Natural killer cell (primary cell): ENCODE measurements around the gene ELAVL2. TPM values are rescaled to one million over a fixed set of nuclear protein-coding genes. Genes with fewer than 3 reads are reported as not detected.

Experiments
- ATAC-seq, 3 donors: fragments of 150-1000 bp in 2 of 3; fragments of 200-7000 bp in 1 of 3; cut with Tn5 transposase; 1 replicate in 1 of 3; 2 replicates in 2 of 3; pipeline ENCODE4 v1.10.0; 2021; ENCODE audit warnings: mild to moderate bottlenecking in 2 of 3, moderate library complexity in 2 of 3
- DNase-seq, 2 donors: peaks; one replicate each; pipeline versions ENCODE4 v3.0.0 to v3.0.0-alpha.2; 2013 to 2021; ENCODE audit warnings: mixed read lengths in 1 of 2
- H3K27ac ChIP-seq: one replicate; pipeline ENCODE4 v1.5.1; 2013; ENCODE audit warnings: mild to moderate bottlenecking, low read length
- H3K27me3 ChIP-seq: one replicate; pipeline ENCODE4 v1.6.1; 2013; ENCODE audit warnings: low read length; ENCODE audit not compliant: control insufficient read depth, insufficient read depth
- H3K36me3 ChIP-seq: one replicate; pipeline ENCODE4 v1.6.1; 2013; ENCODE audit warnings: low read length; ENCODE audit not compliant: control insufficient read depth, insufficient read depth
- H3K4me1 ChIP-seq: one replicate; pipeline ENCODE4 v1.6.1; 2013; ENCODE audit warnings: low read length; ENCODE audit not compliant: control insufficient read depth, insufficient read depth
- H3K4me3 ChIP-seq: one replicate; pipeline ENCODE4 v1.5.1; 2013; ENCODE audit warnings: low read length
- H3K9me3 ChIP-seq: one replicate; pipeline ENCODE4 v1.6.1; 2013; ENCODE audit warnings: low read length; ENCODE audit not compliant: control insufficient read depth, insufficient read depth
- H3K27ac Mint-ChIP-seq, 2 donors: one replicate each; pipeline ENCODE4 v1.8.0; 2022; ENCODE audit warnings: mild to moderate bottlenecking in 2 of 2, mixed read lengths in 2 of 2, moderate library complexity in 1 of 2
- H3K27me3 Mint-ChIP-seq, 2 donors: one replicate each; pipeline ENCODE4 v1.8.0; 2022; ENCODE audit warnings: low read depth in 2 of 2, mixed read lengths in 2 of 2
- H3K36me3 Mint-ChIP-seq: one replicate; pipeline ENCODE4 v1.8.0; 2022; ENCODE audit warnings: mixed read lengths
- H3K4me1 Mint-ChIP-seq, 2 donors: one replicate each; pipeline ENCODE4 v1.8.0; 2022; ENCODE audit warnings: mixed read lengths in 2 of 2
- H3K4me3 Mint-ChIP-seq: one replicate; pipeline ENCODE4 v1.8.0; 2022; ENCODE audit warnings: mild to moderate bottlenecking, moderate library complexity, mixed read lengths
- H3K9me3 Mint-ChIP-seq, 2 donors: one replicate each; pipeline ENCODE4 v1.8.0; 2022; ENCODE audit warnings: mixed read lengths in 2 of 2
- CTCF ChIP-seq: fragments of 200-600 bp; IDR thresholded peaks from one replicate; pipeline ENCODE4 v1.8.0; 2022; ENCODE audit warnings: antibody characterized with exemption
- WGBS: methylation state at CpG from one replicate; pipeline ENCODE4 v1.1.7; 2013; ENCODE audit warnings: missing lambda C conversion rate; ENCODE audit not compliant: insufficient coverage; 5-methylcytosine and 5-hydroxymethylcytosine counted together
- intact Hi-C: fragments of 100-400 bp; cut with micrococcal nuclease; formaldehyde crosslinking; loops from one replicate; pipeline ENCODE4 v1.14.2; 2022
- total RNA-seq, 4 donors: library from RNA; stranded (reverse); fragments of 120-200 nt in 1 of 4; gene quantifications; one replicate each; pipeline versions ENCODE4 v1.2.3 to v1.2.4, GENCODE V29; 2013 to 2022

Gene ELAVL2
- total RNA-seq, 3 donors from 2014 or later (not counting 1 experiment from before 2014, with no cell fraction given) = not detected

GRCh38 chr9:23842565-23843129 is 16.6 kb upstream of the ELAVL2 start:
- no peak overlapping the region for H3K4me3 Mint-ChIP-seq
- Histone ChIP-seq H3K27ac (no peak overlapping the region), H3K36me3 (no peaks in the 10 kb centered on the region), H3K27me3 (no peaks in the 10 kb centered on the region), H3K4me3 (no peak overlapping the region), H3K4me1 (no peaks in the 10 kb centered on the region), H3K9me3 (no peaks in the 10 kb centered on the region)
- H3K36me3 Mint-ChIP-seq = no peaks in the 10 kb centered on the region
- no peak overlapping the region for H3K27ac Mint-ChIP-seq
- DNase-seq (no peak), ATAC-seq (no peak)
- no peaks in the 10 kb centered on the region for H3K27me3 Mint-ChIP-seq
- no peaks in the 10 kb centered on the region for H3K4me1 Mint-ChIP-seq
- intact Hi-C loops = no loop called here
- 80% methylated on average over 1 of the region's 1 CpG for WGBS
- no peak for TF ChIP-seq CTCF
- H3K9me3 Mint-ChIP-seq = peaks cover 3 to 7% of the 10 kb centered on the region in 2 donors

- H3K4me3 ChIP-seq = no peak overlapping the region
- H3K36me3 ChIP-seq = no peaks in the 10 kb centered on the region
- no peaks in the 10 kb centered on the region for H3K27me3 ChIP-seq
- H3K9me3 Mint-ChIP-seq = peaks cover 6 to 14% of the 10 kb centered on the region in 2 donors
- intact Hi-C loops = no loop called here
- no peaks in the 10 kb centered on the region for H3K4me1 ChIP-seq
- TF ChIP-seq CTCF = no peak
- H3K36me3 Mint-ChIP-seq = no peaks in the 10 kb centered on the region
- no peaks in the 10 kb centered on the region for H3K27me3 Mint-ChIP-seq
- no peak overlapping the region for H3K27ac ChIP-seq
- no CpG with 5 or more reads among the region's 2 CpGs for WGBS
- no peak for DNase-seq
- H3K4me1 Mint-ChIP-seq = no peaks in the 10 kb centered on the region
- no peak overlapping the region for H3K27ac Mint-ChIP-seq
- no peak overlapping the region for H3K4me3 Mint-ChIP-seq
- ATAC-seq = no peak
- H3K9me3 ChIP-seq = no peaks in the 10 kb centered on the region
These were observed 15.3 kb upstream of the ELAVL2 start for GRCh38 chr9:23841304-23841703.

- no peak for ATAC-seq
- no peaks in the 10 kb centered on the region for H3K27me3 Mint-ChIP-seq
- TF ChIP-seq CTCF = no peak
- Histone ChIP-seq H3K27ac (no peak overlapping the region), H3K27me3 (peaks cover under 1% of the 10 kb centered on the region), H3K36me3 (no peaks in the 10 kb centered on the region), H3K9me3 (no peaks in the 10 kb centered on the region), H3K4me3 (no peak overlapping the region), H3K4me1 (no peaks in the 10 kb centered on the region)
- H3K27ac Mint-ChIP-seq = no peak overlapping the region
- no peak for DNase-seq
- H3K4me1 Mint-ChIP-seq = no peaks in the 10 kb centered on the region
- WGBS = 82% methylated on average over 4 of the region's 5 CpGs
- H3K4me3 Mint-ChIP-seq = no peak overlapping the region
- intact Hi-C loops = no loop called here
- H3K36me3 Mint-ChIP-seq = peaks cover under 1% of the 10 kb centered on the region
- peaks cover 4 to 9% of the 10 kb centered on the region in 2 donors for H3K9me3 Mint-ChIP-seq
These were observed 11.0 kb upstream of the ELAVL2 start for GRCh38 chr9:23837038-23837437.
